ENCODE data around the gene ITGAE.
"Not testable (repeated sequence)": the region's sequence is repeated elsewhere in the genome, so short reads cannot be mapped to it uniquely, and the experiment has no call there.

The ITGAE gene

GRCh38 chr17:3796110-3796821 lies 4.7 kb downstream of the ITGAE start:
- no peak overlapping the region for H3K4me3 ChIP-seq (ENCODE audit: control insufficient read depth, low read depth, low read length)
- no peak for TF ChIP-seq CTCF (IDR thresholded peaks at IDR 0.05; ENCODE audit: control insufficient read depth, insufficient read depth, low read depth, low read length, missing control alignments)
- no peak for DNase-seq (ENCODE audit: low read depth)

GRCh38 chr17:3795390-3796102 lies 5.4 kb downstream of the ITGAE start:
- TF ChIP-seq CTCF (IDR thresholded peaks at IDR 0.05; ENCODE audit: control insufficient read depth, insufficient read depth, low read depth, low read length, missing control alignments), result no peak
- H3K4me3 ChIP-seq (ENCODE audit: control insufficient read depth, low read depth, low read length), result no peak overlapping the region
- DNase-seq (ENCODE audit: low read depth), result no peak

GRCh38 chr17:3794557-3795389 lies 6.2 kb downstream of the ITGAE start:
- TF ChIP-seq CTCF (IDR thresholded peaks at IDR 0.05; ENCODE audit: control insufficient read depth, insufficient read depth, low read depth, low read length, missing control alignments), result no peak
- DNase-seq (ENCODE audit: low read depth), result no peak
- no peak overlapping the region for H3K4me3 ChIP-seq (ENCODE audit: control insufficient read depth, low read depth, low read length)

- not testable (repeated sequence) for H3K4me3 ChIP-seq (ENCODE audit: control insufficient read depth, low read depth, low read length); DNase-seq (ENCODE audit: low read depth)
Observed at GRCh38 chr17:3794152-3794551, 6.8 kb downstream of the ITGAE start.

GRCh38 chr17:3793258-3793657 lies 7.7 kb downstream of the ITGAE start:
- H3K4me3 ChIP-seq (ENCODE audit: control insufficient read depth, low read depth, low read length); DNase-seq (ENCODE audit: low read depth): not testable (repeated sequence)

GRCh38 chr17:3792481-3792880 lies 8.5 kb downstream of the ITGAE start:
- DNase-seq (ENCODE audit: low read depth), result no peak

GRCh38 chr17:3788200-3788599 lies 12.8 kb downstream of the ITGAE start:
- H3K4me3 ChIP-seq (ENCODE audit: control insufficient read depth, low read depth, low read length), result no peak overlapping the region
- no peak for DNase-seq (ENCODE audit: low read depth)
- no peak for TF ChIP-seq CTCF (IDR thresholded peaks at IDR 0.05; ENCODE audit: control insufficient read depth, insufficient read depth, low read depth, low read length, missing control alignments)

More at GRCh38 chr17:3792481-3792880, 8.5 kb downstream of the ITGAE start:
- TF ChIP-seq CTCF (IDR thresholded peaks at IDR 0.05; ENCODE audit: control insufficient read depth, insufficient read depth, low read depth, low read length, missing control alignments), result no peak
- no peak overlapping the region for H3K4me3 ChIP-seq (ENCODE audit: control insufficient read depth, low read depth, low read length)

- not testable (repeated sequence) for H3K4me3 ChIP-seq (ENCODE audit: control insufficient read depth, low read depth, low read length); DNase-seq (ENCODE audit: low read depth)
Observed at GRCh38 chr17:3785323-3785722, 15.7 kb downstream of the ITGAE start.
